GM23338 (cell line): ENCODE measurements around the gene COL25A1. TPM values are rescaled to one million over a fixed set of nuclear protein-coding genes. Genes with fewer than 3 reads are reported as not detected.

Experiments used
- ATAC-seq: fragments of 200-7000 bp; cut with Tn5 transposase; 3 replicates; pipeline ENCODE4 v1.9.1; 2020
- DNase-seq: peaks from one replicate; pipeline ENCODE4 v3.0.0-alpha.2; 2015; ENCODE audit warnings: low spot score
- H2AFZ ChIP-seq: fragments of 200-600 bp; sonication (generic); 2 replicates; pipeline ENCODE4 v1.8.0; 2016; ENCODE audit warnings: antibody characterized with exemption, mild to moderate bottlenecking, moderate library complexity
- H3F3A ChIP-seq: fragments of 200-600 bp; sonication (generic); replicated peaks from 2 replicates; pipeline ENCODE4 v1.8.0; 2017; ENCODE audit warnings: antibody characterized with exemption, mixed run types, low read depth
- H3K27ac ChIP-seq: fragments of 200-600 bp; sonication (generic); 2 replicates; pipeline ENCODE4 v1.6.1; 2016; ENCODE audit warnings: low read depth
- H3K27me3 ChIP-seq: fragments of 200-600 bp; sonication (generic); 2 replicates; pipeline ENCODE4 v1.8.0; 2016; ENCODE audit warnings: mild to moderate bottlenecking, mixed run types, moderate library complexity; ENCODE audit not compliant: insufficient read depth
- H3K36me3 ChIP-seq: fragments of 200-600 bp; sonication (generic); 2 replicates; pipeline ENCODE4 v1.8.0; 2016; ENCODE audit warnings: mild to moderate bottlenecking; ENCODE audit not compliant: insufficient read depth
- H3K4me1 ChIP-seq: fragments of 200-600 bp; sonication (generic); 2 replicates; pipeline ENCODE4 v1.8.0; 2016; ENCODE audit warnings: mild to moderate bottlenecking, moderate library complexity; ENCODE audit not compliant: insufficient read depth
- H3K4me2 ChIP-seq: fragments of 200-600 bp; sonication (generic); 2 replicates; pipeline ENCODE4 v1.7.1; 2017; ENCODE audit warnings: mixed run types
- H3K4me3 ChIP-seq: fragments of 200-600 bp; sonication (generic); 2 replicates; pipeline ENCODE4 v1.6.1; 2016; ENCODE audit warnings: mixed run types
- H3K79me2 ChIP-seq: fragments of 200-600 bp; sonication (generic); replicated peaks from 2 replicates; pipeline ENCODE4 v1.8.0; 2017; ENCODE audit warnings: mild to moderate bottlenecking; ENCODE audit not compliant: insufficient read depth
- H3K9me2 ChIP-seq: fragments of 200-600 bp; sonication (generic); 2 replicates; pipeline ENCODE4 v1.8.0; 2017; ENCODE audit not compliant: insufficient read depth
- H4K20me1 ChIP-seq: fragments of 200-600 bp; sonication (generic); replicated peaks from 2 replicates; pipeline ENCODE4 v1.8.0; 2017; ENCODE audit warnings: mild to moderate bottlenecking; ENCODE audit not compliant: insufficient read depth
- H3K27ac Mint-ChIP-seq: 2 replicates; pipeline ENCODE4 v1.8.0; 2020; ENCODE audit warnings: inconsistent platforms, mild to moderate bottlenecking, moderate library complexity, mixed read lengths
- H3K27me3 Mint-ChIP-seq: 3 replicates; pipeline ENCODE4 v1.8.0; 2022; ENCODE audit warnings: low read depth, mild to moderate bottlenecking, moderate library complexity, mixed read lengths, inconsistent platforms; ENCODE audit not compliant: insufficient read depth, poor library complexity
- H3K36me3 Mint-ChIP-seq: 3 replicates; pipeline ENCODE4 v1.8.0; 2021; ENCODE audit warnings: low read depth, mild to moderate bottlenecking, inconsistent platforms, moderate library complexity, mixed read lengths
- H3K4me1 Mint-ChIP-seq: 3 replicates; pipeline ENCODE4 v1.8.0; 2020; ENCODE audit warnings: mild to moderate bottlenecking, inconsistent platforms, mixed read lengths
- H3K4me3 Mint-ChIP-seq: 3 replicates; pipeline ENCODE4 v1.8.0; 2021; ENCODE audit warnings: moderate library complexity, mild to moderate bottlenecking, inconsistent platforms, mixed read lengths
- H3K9me3 Mint-ChIP-seq: 3 replicates; pipeline ENCODE4 v1.8.0; 2020; ENCODE audit warnings: moderate library complexity, mild to moderate bottlenecking, inconsistent platforms, mixed read lengths
- CREB1 ChIP-seq: fragments of 250-450 bp; sonication (Bioruptor Pico); IDR thresholded peaks from 2 replicates; pipeline ENCODE4 v1.5.0; 2020; ENCODE audit warnings: low read depth, mild to moderate bottlenecking, moderate library complexity
- CTCF ChIP-seq, 2 experiments: fragments of 200-600 bp in 1 of 2; sonication (generic) in 1 of 2; conservative IDR thresholded peaks; 2 replicates each; pipeline versions ENCODE4 v1.5.1 to v1.6.1; 2016 to 2017; ENCODE audit warnings: antibody characterized with exemption in 2 of 2, low read depth in 2 of 2, mild to moderate bottlenecking in 2 of 2, moderate library complexity in 1 of 2
- ETS1 ChIP-seq: IDR thresholded peaks from 2 replicates; pipeline ENCODE4 v1.6.1; 2016; ENCODE audit warnings: antibody characterized with exemption
- EZH2 ChIP-seq: fragments of 200-600 bp; sonication (generic); IDR thresholded peaks from one replicate; pipeline ENCODE4 v1.8.0; 2017; ENCODE audit warnings: antibody characterized with exemption, mild to moderate bottlenecking, low read depth; ENCODE audit not compliant: unreplicated experiment
- EZH2phosphoT487 ChIP-seq: fragments of 200-600 bp; sonication (generic); IDR thresholded peaks from one replicate; pipeline ENCODE4 v1.8.1; 2018; ENCODE audit warnings: antibody characterized with exemption; ENCODE audit not compliant: unreplicated experiment
- JUNB ChIP-seq: IDR thresholded peaks from one replicate; pipeline ENCODE4 v1.6.1; 2016; ENCODE audit warnings: antibody characterized with exemption; ENCODE audit not compliant: unreplicated experiment
- NANOG ChIP-seq: IDR thresholded peaks from 2 replicates; pipeline ENCODE4 v1.6.1; 2016; ENCODE audit warnings: antibody characterized with exemption, borderline replicate concordance
- POLR2AphosphoS5 ChIP-seq: IDR thresholded peaks from 2 replicates; pipeline ENCODE4 v1.6.1; 2016; ENCODE audit warnings: antibody characterized with exemption, low read depth
- STAT1 ChIP-seq: IDR thresholded peaks from one replicate; pipeline ENCODE4 v1.6.1; 2016; ENCODE audit warnings: antibody characterized with exemption; ENCODE audit not compliant: unreplicated experiment
- ZNF114 ChIP-seq: fragments of 250-450 bp; sonication (Bioruptor Pico); IDR thresholded peaks from 2 replicates; pipeline ENCODE4 v1.5.0; 2020; ENCODE audit warnings: mild to moderate bottlenecking, moderate library complexity
- ZNF331 ChIP-seq: fragments of 250-450 bp; sonication (Bioruptor Pico); IDR thresholded peaks from 2 replicates; pipeline ENCODE4 v1.5.0; 2020; ENCODE audit warnings: low read depth, mild to moderate bottlenecking, moderate library complexity
- polyA plus RNA-seq: library from polyadenylated mRNA; unstranded; fragments of >200 nt; fragmentation: Nextera tagmentation; extraction: Ambion mirVana; gene quantifications from 2 replicates; pipeline ENCODE4 v1.2.1, GENCODE V29; 2016
- total RNA-seq: library from RNA; depleted of rRNA; stranded (reverse); fragments of >200 nt; shearing (Covaris generic); gene quantifications from 2 replicates; pipeline ENCODE4 v1.2.3, GENCODE V29; 2014
- TF ChIP-seq, protein P1 (sequence below): fragments of 250-450 bp; sonication (Bioruptor Pico); IDR thresholded peaks from 2 replicates; pipeline ENCODE4 v1.5.0; 2020; ENCODE audit warnings: mild to moderate bottlenecking, moderate library complexity
- TF ChIP-seq, protein P2 (sequence below): IDR thresholded peaks from one replicate; pipeline ENCODE4 v1.6.1; 2018; ENCODE audit warnings: antibody characterized with exemption; ENCODE audit not compliant: unreplicated experiment

The COL25A1 gene
- total and polyA plus RNA-seq, 2 experiments from 2014 or later, result 3.9 to 5.6 TPM

- Mint-ChIP-seq H3K27ac (no peak overlapping the region), H3K27me3 (no peaks in the 10 kb centered on the region), H3K36me3 (peaks cover 22% of the 10 kb centered on the region), H3K4me1 (no peaks in the 10 kb centered on the region), H3K9me3 (peaks cover 33% of the 10 kb centered on the region), H3K4me3 (no peak overlapping the region)
- no peak for TF ChIP-seq CTCF (conservative IDR thresholded peaks at IDR 0.05; ENCODE audit: low read depth in 2 of 2)
- no peak for TF ChIP-seq STAT1
- TF ChIP-seq EZH2, result no peak
- no peak for TF ChIP-seq ZNF331 (CRISPR knock-in tag)
- no peak for TF ChIP-seq ZNF114 (CRISPR knock-in tag)
- TF ChIP-seq POLR2AphosphoS5, result no peak
- TF ChIP-seq CREB1 (CRISPR knock-in tag), result no peak
- TF ChIP-seq NANOG, result no peak
- TF ChIP-seq, protein P1, sequence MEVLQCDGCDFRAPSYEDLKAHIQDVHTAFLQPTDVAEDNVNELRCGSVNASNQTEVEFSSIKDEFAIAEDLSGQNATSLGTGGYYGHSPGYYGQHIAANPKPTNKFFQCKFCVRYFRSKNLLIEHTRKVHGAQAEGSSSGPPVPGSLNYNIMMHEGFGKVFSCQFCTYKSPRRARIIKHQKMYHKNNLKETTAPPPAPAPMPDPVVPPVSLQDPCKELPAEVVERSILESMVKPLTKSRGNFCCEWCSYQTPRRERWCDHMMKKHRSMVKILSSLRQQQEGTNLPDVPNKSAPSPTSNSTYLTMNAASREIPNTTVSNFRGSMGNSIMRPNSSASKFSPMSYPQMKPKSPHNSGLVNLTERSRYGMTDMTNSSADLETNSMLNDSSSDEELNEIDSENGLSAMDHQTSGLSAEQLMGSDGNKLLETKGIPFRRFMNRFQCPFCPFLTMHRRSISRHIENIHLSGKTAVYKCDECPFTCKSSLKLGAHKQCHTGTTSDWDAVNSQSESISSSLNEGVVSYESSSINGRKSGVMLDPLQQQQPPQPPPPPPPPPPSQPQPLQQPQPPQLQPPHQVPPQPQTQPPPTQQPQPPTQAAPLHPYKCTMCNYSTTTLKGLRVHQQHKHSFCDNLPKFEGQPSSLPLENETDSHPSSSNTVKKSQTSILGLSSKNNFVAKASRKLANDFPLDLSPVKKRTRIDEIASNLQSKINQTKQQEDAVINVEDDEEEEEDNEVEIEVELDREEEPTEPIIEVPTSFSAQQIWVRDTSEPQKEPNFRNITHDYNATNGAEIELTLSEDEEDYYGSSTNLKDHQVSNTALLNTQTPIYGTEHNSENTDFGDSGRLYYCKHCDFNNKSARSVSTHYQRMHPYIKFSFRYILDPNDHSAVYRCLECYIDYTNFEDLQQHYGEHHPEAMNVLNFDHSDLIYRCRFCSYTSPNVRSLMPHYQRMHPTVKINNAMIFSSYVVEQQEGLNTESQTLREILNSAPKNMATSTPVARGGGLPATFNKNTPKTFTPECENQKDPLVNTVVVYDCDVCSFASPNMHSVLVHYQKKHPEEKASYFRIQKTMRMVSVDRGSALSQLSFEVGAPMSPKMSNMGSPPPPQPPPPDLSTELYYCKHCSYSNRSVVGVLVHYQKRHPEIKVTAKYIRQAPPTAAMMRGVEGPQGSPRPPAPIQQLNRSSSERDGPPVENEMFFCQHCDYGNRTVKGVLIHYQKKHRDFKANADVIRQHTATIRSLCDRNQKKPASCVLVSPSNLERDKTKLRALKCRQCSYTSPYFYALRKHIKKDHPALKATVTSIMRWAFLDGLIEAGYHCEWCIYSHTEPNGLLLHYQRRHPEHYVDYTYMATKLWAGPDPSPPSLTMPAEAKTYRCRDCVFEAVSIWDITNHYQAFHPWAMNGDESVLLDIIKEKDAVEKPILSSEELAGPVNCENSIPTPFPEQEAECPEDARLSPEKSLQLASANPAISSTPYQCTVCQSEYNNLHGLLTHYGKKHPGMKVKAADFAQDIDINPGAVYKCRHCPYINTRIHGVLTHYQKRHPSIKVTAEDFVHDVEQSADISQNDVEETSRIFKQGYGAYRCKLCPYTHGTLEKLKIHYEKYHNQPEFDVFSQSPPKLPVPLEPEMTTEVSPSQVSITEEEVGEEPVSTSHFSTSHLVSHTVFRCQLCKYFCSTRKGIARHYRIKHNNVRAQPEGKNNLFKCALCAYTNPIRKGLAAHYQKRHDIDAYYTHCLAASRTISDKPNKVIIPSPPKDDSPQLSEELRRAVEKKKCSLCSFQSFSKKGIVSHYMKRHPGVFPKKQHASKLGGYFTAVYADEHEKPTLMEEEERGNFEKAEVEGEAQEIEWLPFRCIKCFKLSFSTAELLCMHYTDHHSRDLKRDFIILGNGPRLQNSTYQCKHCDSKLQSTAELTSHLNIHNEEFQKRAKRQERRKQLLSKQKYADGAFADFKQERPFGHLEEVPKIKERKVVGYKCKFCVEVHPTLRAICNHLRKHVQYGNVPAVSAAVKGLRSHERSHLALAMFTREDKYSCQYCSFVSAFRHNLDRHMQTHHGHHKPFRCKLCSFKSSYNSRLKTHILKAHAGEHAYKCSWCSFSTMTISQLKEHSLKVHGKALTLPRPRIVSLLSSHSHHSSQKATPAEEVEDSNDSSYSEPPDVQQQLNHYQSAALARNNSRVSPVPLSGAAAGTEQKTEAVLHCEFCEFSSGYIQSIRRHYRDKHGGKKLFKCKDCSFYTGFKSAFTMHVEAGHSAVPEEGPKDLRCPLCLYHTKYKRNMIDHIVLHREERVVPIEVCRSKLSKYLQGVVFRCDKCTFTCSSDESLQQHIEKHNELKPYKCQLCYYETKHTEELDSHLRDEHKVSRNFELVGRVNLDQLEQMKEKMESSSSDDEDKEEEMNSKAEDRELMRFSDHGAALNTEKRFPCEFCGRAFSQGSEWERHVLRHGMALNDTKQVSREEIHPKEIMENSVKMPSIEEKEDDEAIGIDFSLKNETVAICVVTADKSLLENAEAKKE (CRISPR knock-in tag), result no peak
- no peak for TF ChIP-seq JUNB
- TF ChIP-seq, protein P2, sequence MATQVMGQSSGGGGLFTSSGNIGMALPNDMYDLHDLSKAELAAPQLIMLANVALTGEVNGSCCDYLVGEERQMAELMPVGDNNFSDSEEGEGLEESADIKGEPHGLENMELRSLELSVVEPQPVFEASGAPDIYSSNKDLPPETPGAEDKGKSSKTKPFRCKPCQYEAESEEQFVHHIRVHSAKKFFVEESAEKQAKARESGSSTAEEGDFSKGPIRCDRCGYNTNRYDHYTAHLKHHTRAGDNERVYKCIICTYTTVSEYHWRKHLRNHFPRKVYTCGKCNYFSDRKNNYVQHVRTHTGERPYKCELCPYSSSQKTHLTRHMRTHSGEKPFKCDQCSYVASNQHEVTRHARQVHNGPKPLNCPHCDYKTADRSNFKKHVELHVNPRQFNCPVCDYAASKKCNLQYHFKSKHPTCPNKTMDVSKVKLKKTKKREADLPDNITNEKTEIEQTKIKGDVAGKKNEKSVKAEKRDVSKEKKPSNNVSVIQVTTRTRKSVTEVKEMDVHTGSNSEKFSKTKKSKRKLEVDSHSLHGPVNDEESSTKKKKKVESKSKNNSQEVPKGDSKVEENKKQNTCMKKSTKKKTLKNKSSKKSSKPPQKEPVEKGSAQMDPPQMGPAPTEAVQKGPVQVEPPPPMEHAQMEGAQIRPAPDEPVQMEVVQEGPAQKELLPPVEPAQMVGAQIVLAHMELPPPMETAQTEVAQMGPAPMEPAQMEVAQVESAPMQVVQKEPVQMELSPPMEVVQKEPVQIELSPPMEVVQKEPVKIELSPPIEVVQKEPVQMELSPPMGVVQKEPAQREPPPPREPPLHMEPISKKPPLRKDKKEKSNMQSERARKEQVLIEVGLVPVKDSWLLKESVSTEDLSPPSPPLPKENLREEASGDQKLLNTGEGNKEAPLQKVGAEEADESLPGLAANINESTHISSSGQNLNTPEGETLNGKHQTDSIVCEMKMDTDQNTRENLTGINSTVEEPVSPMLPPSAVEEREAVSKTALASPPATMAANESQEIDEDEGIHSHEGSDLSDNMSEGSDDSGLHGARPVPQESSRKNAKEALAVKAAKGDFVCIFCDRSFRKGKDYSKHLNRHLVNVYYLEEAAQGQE, result no peak
- TF ChIP-seq ETS1, result no peak
- no peak for TF ChIP-seq EZH2phosphoT487
- H3K36me3 ChIP-seq, result peaks cover 5% of the 10 kb centered on the region; the same call in 1 of the 2 replicates
- no peak overlapping the region for H2AFZ ChIP-seq
- no peak overlapping the region for H3K4me3 ChIP-seq
- no peak for ATAC-seq
- H3K4me2 ChIP-seq, result no peak overlapping the region
- H3K9me2 ChIP-seq, result no peaks in the 10 kb centered on the region
- H3F3A ChIP-seq, result no peaks in the 10 kb centered on the region
- no peaks in the 10 kb centered on the region for H4K20me1 ChIP-seq
- no peaks in the 10 kb centered on the region for H3K27me3 ChIP-seq
- no peaks in the 10 kb centered on the region for H3K79me2 ChIP-seq
- no peak overlapping the region for H3K27ac ChIP-seq
- H3K4me1 ChIP-seq, result no peaks in the 10 kb centered on the region
- no peak for DNase-seq
Observed at GRCh38 chr4:109020861-109021260, 281.6 kb downstream of the COL25A1 start.
